NCI-H524 treated with DMSO at 0.1 percent for 48 hours (cell line): ENCODE data around the gene RBX1.
A peak's percentile ranks its signal among the peaks of the same experiment; 100 is the strongest.

ENCODE experiments used
- DNase-seq: peaks from one replicate; lab custom pipeline; 2025; lab: John Stamatoyannopoulos, UW

RBX1 gene

DNA sequence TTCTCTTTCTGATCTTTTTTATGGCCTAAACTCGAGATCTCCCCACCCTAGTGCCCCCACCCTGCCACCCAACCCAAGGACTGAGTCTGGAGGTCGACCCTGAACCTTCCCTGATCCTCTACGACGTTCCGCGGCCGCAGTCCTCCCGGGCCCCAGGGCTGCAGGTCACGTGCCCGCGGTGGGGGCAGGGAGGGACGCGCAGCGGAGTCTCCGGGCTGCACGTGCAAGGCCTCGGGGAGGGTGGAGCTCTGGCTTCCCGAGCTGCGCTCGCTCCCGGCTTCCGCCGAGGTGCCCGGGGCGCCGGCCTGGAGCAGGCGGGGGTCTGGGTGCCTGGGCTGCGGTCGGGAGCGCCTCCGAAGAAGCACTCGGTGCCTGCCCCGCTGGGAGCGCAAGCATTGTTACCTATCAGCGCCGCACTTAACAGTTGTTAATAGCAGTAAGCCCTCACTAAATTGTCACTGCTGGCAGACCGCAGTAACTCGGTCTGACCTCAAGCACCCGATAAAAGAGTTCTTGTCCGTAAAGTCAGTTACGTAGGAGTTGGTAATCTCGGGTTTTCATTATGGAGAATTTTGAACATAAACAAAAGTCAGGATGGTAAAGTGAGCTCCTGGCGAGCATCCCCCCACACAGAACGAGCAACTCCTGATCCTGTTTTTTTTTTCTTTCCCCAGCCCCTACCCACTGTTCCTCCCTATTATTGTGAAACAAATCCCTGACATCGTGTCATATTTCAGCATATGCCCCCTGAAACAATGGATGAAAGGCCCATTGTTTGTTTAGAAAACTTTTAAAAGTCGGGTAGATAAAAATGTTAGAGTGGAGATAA is 71.5 kb downstream of the RBX1 start:
- peak; percentile 31 for DNase-seq
